H1 (cell line): ENCODE data around the gene OR2B3. TPM values are rescaled to one million over a fixed set of nuclear protein-coding genes. Genes with fewer than 3 reads are reported as not detected.

Experiments
- CTCF ChIA-PET: fragments of 300-600 bp; sonication (Branson Sonifier 250); formaldehyde crosslinking; loops from one replicate; lab custom pipeline; 2021; ENCODE audit not compliant: partially characterized antibody; lab: Charles Lee
- POLR2A ChIA-PET: fragments of 300-600 bp; sonication (Branson Sonifier 250); formaldehyde crosslinking; loops from one replicate; lab custom pipeline; 2021; ENCODE audit warnings: inconsistent platforms; ENCODE audit not compliant: partially characterized antibody; lab: Charles Lee
- DNase-seq, 2 experiments: peaks; one replicate each; pipeline versions ENCODE4 v3.0.0 to v3.0.0-alpha.2; 2010 to 2022; ENCODE audit warnings: low spot score in 2 of 2, low read depth in 1 of 2, mixed read lengths in 1 of 2
- FAIRE-seq: peaks from 2 replicates; lab custom pipeline; 2011; peaks lifted over from hg19 to GRCh38; lab: Jason Lieb, UNC
- H2AFZ ChIP-seq: 2 replicates; pipeline ENCODE4 v1.8.1; 2012; ENCODE audit warnings: low read length, inconsistent platforms
- H2AK5ac ChIP-seq: 2 replicates; pipeline ENCODE4 v1.6.1; 2013; ENCODE audit warnings: low read depth, low read length
- H2BK120ac ChIP-seq: replicated peaks from 2 replicates; pipeline ENCODE3; 2013; ENCODE audit warnings: low read depth, low read length, inconsistent platforms
- H2BK12ac ChIP-seq: 2 replicates; pipeline ENCODE4 v1.6.1; 2013; ENCODE audit warnings: low read depth, low read length
- H2BK15ac ChIP-seq: 2 replicates; pipeline ENCODE4 v1.6.1; 2013; ENCODE audit warnings: low read length
- H2BK20ac ChIP-seq: 2 replicates; pipeline ENCODE4 v1.6.1; 2013; ENCODE audit warnings: low read length
- H2BK5ac ChIP-seq: 2 replicates; pipeline ENCODE4 v1.6.1; 2013; ENCODE audit warnings: low read depth, low read length
- H3K14ac ChIP-seq: 2 replicates; pipeline ENCODE4 v1.6.1; 2013; ENCODE audit warnings: inconsistent platforms; ENCODE audit not compliant: insufficient read length
- H3K18ac ChIP-seq: 2 replicates; pipeline ENCODE4 v1.6.1; 2013; ENCODE audit warnings: low read length; ENCODE audit errors: extremely low read depth
- H3K23ac ChIP-seq: 2 replicates; pipeline ENCODE4 v1.6.1; 2013; ENCODE audit warnings: inconsistent platforms; ENCODE audit not compliant: insufficient read length
- H3K23me2 ChIP-seq: 2 replicates; pipeline ENCODE4 v1.6.1; 2013; ENCODE audit warnings: low read depth, low read length
- H3K27ac ChIP-seq: 2 replicates; pipeline ENCODE4 v1.6.1; 2011; ENCODE audit warnings: low read depth, low read length, inconsistent platforms
- H3K27me3 ChIP-seq, 4 experiments: replicated peaks in 1 of 4; 1 replicate in 1 of 4; 2 replicates in 3 of 4; pipeline versions ENCODE4 v1.6.1 to v1.8.1; 2011 to 2013; ENCODE audit warnings: low read length in 3 of 4, mild to moderate bottlenecking in 3 of 4, inconsistent platforms in 2 of 4, mixed read lengths in 2 of 4, moderate library complexity in 1 of 4; ENCODE audit not compliant: control insufficient read depth in 3 of 4, insufficient read depth in 3 of 4; ENCODE audit errors: extremely low read depth in 1 of 4
- H3K36me3 ChIP-seq, 4 experiments: 2 replicates each; pipeline versions ENCODE4 v1.6.1 to v1.8.1; 2011 to 2013; ENCODE audit warnings: mild to moderate bottlenecking in 4 of 4, low read length in 3 of 4, moderate library complexity in 2 of 4, control low read depth in 1 of 4, inconsistent platforms in 1 of 4; ENCODE audit not compliant: insufficient read depth in 4 of 4, control insufficient read depth in 2 of 4
- H3K4ac ChIP-seq: replicated peaks from 2 replicates; pipeline ENCODE3; 2013; ENCODE audit warnings: low read length, low read depth, mixed read lengths, inconsistent platforms; ENCODE audit not compliant: insufficient read length
- H3K4me1 ChIP-seq, 4 experiments: replicated peaks in 1 of 4; 1 replicate in 1 of 4; 2 replicates in 3 of 4; pipeline versions ENCODE4 v1.6.1 to v1.8.1; 2011 to 2013; ENCODE audit warnings: low read length in 3 of 4, inconsistent platforms in 2 of 4, mixed read lengths in 1 of 4; ENCODE audit not compliant: insufficient read depth in 4 of 4, control insufficient read depth in 3 of 4
- H3K4me2 ChIP-seq, 2 experiments: 2 replicates each; pipeline versions ENCODE4 v1.6.1 to v1.8.1; 2011 to 2013; ENCODE audit warnings: low read depth in 2 of 2, low read length in 2 of 2, control low read depth in 1 of 2, inconsistent platforms in 1 of 2, mild to moderate bottlenecking in 1 of 2; ENCODE audit not compliant: insufficient read depth in 1 of 2
- H3K4me3 ChIP-seq, 4 experiments: fragments of 200-600, 300-600 bp in 1 of 4; sonication (generic), shearing (Covaris generic), sonication (Bioruptor Twin) in 1 of 4; 2 replicates each; pipeline versions ENCODE4 v1.5.1 to v1.8.1; 2011 to 2016; ENCODE audit warnings: low read length in 4 of 4, low read depth in 3 of 4, control low read depth in 2 of 4, inconsistent platforms in 2 of 4, mild to moderate bottlenecking in 2 of 4, mixed read lengths in 1 of 4, moderate library complexity in 1 of 4; ENCODE audit not compliant: insufficient read depth in 2 of 4; ENCODE audit errors: extremely low read depth in 1 of 4
- H3K56ac ChIP-seq: replicated peaks from 2 replicates; pipeline ENCODE3; 2013; ENCODE audit warnings: low read depth, mild to moderate bottlenecking, mixed read lengths, low read length, inconsistent platforms; ENCODE audit not compliant: insufficient read length
- H3K79me1 ChIP-seq: 2 replicates; pipeline ENCODE4 v1.6.1; 2013; ENCODE audit warnings: low read depth, low read length, control low read depth
- H3K79me2 ChIP-seq, 2 experiments: 2 replicates each; pipeline versions ENCODE4 v1.6.1 to v1.8.1; 2012 to 2013; ENCODE audit warnings: low read length in 2 of 2, mild to moderate bottlenecking in 2 of 2, inconsistent platforms in 1 of 2; ENCODE audit not compliant: insufficient read depth in 2 of 2, control insufficient read depth in 1 of 2
- H3K9ac ChIP-seq, 4 experiments: replicated peaks in 1 of 4; 1 replicate in 1 of 4; 2 replicates in 3 of 4; pipeline versions ENCODE4 v1.6.1 to v1.8.1; 2011 to 2013; ENCODE audit warnings: low read depth in 3 of 4, low read length in 3 of 4, control low read depth in 2 of 4, mild to moderate bottlenecking in 2 of 4, moderate library complexity in 2 of 4, inconsistent platforms in 1 of 4; ENCODE audit errors: extremely low read depth in 1 of 4
- H3K9me3 ChIP-seq, 2 experiments: 2 replicates each; pipeline versions ENCODE4 v1.6.1 to v1.8.1; 2012 to 2013; ENCODE audit warnings: mild to moderate bottlenecking in 2 of 2, moderate library complexity in 2 of 2, control low read depth in 1 of 2, inconsistent platforms in 1 of 2, low read depth in 1 of 2, low read length in 1 of 2, mixed read lengths in 1 of 2; ENCODE audit not compliant: insufficient read depth in 2 of 2
- H4K20me1 ChIP-seq, 2 experiments: replicated peaks in 1 of 2; 2 replicates each; pipeline versions ENCODE3 to v1.8.1; 2011 to 2013; ENCODE audit warnings: inconsistent platforms in 2 of 2, low read length in 2 of 2, mild to moderate bottlenecking in 1 of 2; ENCODE audit not compliant: insufficient read depth in 2 of 2, control insufficient read depth in 1 of 2
- H4K5ac ChIP-seq: 2 replicates; pipeline ENCODE4 v1.6.1; 2013; ENCODE audit warnings: low read length, low read depth, mixed read lengths, inconsistent platforms; ENCODE audit not compliant: insufficient read length
- H4K8ac ChIP-seq: 2 replicates; pipeline ENCODE4 v1.8.0; 2013; ENCODE audit warnings: mild to moderate bottlenecking, moderate library complexity, low read length, inconsistent platforms; ENCODE audit not compliant: insufficient read depth; ENCODE audit errors: extremely low read depth
- H4K91ac ChIP-seq: replicated peaks from 2 replicates; pipeline ENCODE3; 2013; ENCODE audit warnings: low read length, mixed read lengths, inconsistent platforms; ENCODE audit not compliant: insufficient read length
- BRCA1 ChIP-seq: IDR thresholded peaks from 2 replicates; pipeline ENCODE4 v1.6.1; 2012; ENCODE audit warnings: low read depth, low read length, improper control_type of control experiment
- CBX8 ChIP-seq: fragments of 300-800, 300-1000 bp; sonication (generic); IDR thresholded peaks from 2 replicates; pipeline ENCODE4 v1.7.1; 2016; ENCODE audit warnings: low read depth, low read length, borderline replicate concordance
- CEBPB ChIP-seq: IDR thresholded peaks from 2 replicates; pipeline ENCODE4 v1.6.1; 2012; ENCODE audit warnings: low read depth, low read length
- EGR1 ChIP-seq: IDR thresholded peaks from 2 replicates; pipeline ENCODE4 v1.6.1; 2011; ENCODE audit warnings: low read depth, low read length, borderline replicate concordance
- FOSL1 ChIP-seq: IDR thresholded peaks from 2 replicates; pipeline ENCODE4 v1.6.1; 2011; ENCODE audit warnings: mild to moderate bottlenecking, low read depth, low read length, moderate library complexity; ENCODE audit not compliant: insufficient read depth
- HDAC6 ChIP-seq: IDR thresholded peaks from one replicate; pipeline ENCODE4 v1.7.1; 2012; ENCODE audit warnings: low read depth, mild to moderate bottlenecking, inconsistent platforms, low read length, moderate library complexity
- JUN ChIP-seq: IDR thresholded peaks from 2 replicates; pipeline ENCODE4 v1.6.1; 2011; ENCODE audit warnings: low read depth, mild to moderate bottlenecking, improper control_type of control experiment, low read length
- NANOG ChIP-seq: IDR thresholded peaks from 2 replicates; pipeline ENCODE4 v1.6.1; 2011; ENCODE audit warnings: low read length, low read depth, mild to moderate bottlenecking, inconsistent platforms; ENCODE audit not compliant: insufficient read depth, poor library complexity, severe bottlenecking
- POLR2A ChIP-seq, 2 experiments: IDR thresholded peaks; 1 replicate in 1 of 2; 2 replicates in 1 of 2; pipeline ENCODE4 v1.6.1; 2011; ENCODE audit warnings: low read depth in 2 of 2, low read length in 2 of 2, mild to moderate bottlenecking in 2 of 2; ENCODE audit errors: control extremely low read depth in 1 of 2
- RFX5 ChIP-seq: IDR thresholded peaks from 2 replicates; pipeline ENCODE4 v1.6.1; 2011; ENCODE audit warnings: low read depth, low read length, improper control_type of control experiment, borderline replicate concordance
- RXRA ChIP-seq: IDR thresholded peaks from 2 replicates; pipeline ENCODE4 v1.6.1; 2011; ENCODE audit warnings: low read depth, mild to moderate bottlenecking, low read length, moderate library complexity; ENCODE audit not compliant: insufficient read depth
- TAF7 ChIP-seq: optimal IDR thresholded peaks from 2 replicates; pipeline ENCODE3; 2011; ENCODE audit warnings: low read depth, mild to moderate bottlenecking, inconsistent platforms, low read length, moderate library complexity, borderline replicate concordance
- YY1 ChIP-seq: IDR thresholded peaks from 2 replicates; pipeline ENCODE4 v1.6.1; 2011; ENCODE audit warnings: low read depth, mild to moderate bottlenecking, low read length
- ZNF274 ChIP-seq: IDR thresholded peaks from 2 replicates; pipeline ENCODE4 v1.7.0; 2012; ENCODE audit warnings: low read length, borderline replicate concordance; ENCODE audit errors: extremely low read depth
- WGBS, 2 experiments: shearing (Covaris generic) in 1 of 2; methylation state at CpG; one replicate each; pipeline versions ENCODE4 v1.1.6 to v1.1.7; 2013 to 2015; ENCODE audit warnings: low lambda C conversion rate in 2 of 2, mixed read lengths in 2 of 2, inconsistent platforms in 1 of 2, low coverage in 1 of 2, missing lambda C conversion rate in 1 of 2; ENCODE audit not compliant: insufficient replicate concordance in 2 of 2, insufficient coverage in 1 of 2, insufficient read length in 1 of 2; ENCODE audit errors: extremely low coverage in 1 of 2, missing lambda C conversion rate in 1 of 2; 5-methylcytosine and 5-hydroxymethylcytosine counted together
- polyA plus RNA-seq, 7 experiments: library from polyadenylated mRNA; depleted of rRNA in 3 of 7; stranded (reverse) in 5 of 7; unstranded in 2 of 7; fragments of >200 nt in 5 of 7; fragments of 200-250 nt in 2 of 7; gene quantifications; 1 replicate in 5 of 7; 2 replicates in 1 of 7; 4 replicates in 1 of 7; pipeline versions ENCODE4 v1.2.1 to v1.2.3, GENCODE V29; 2011 to 2013; ENCODE audit warnings: missing spikeins in 2 of 7, mixed read lengths in 2 of 7
- total RNA-seq: library from RNA; stranded (reverse); fragmentation: NEBNext Ultra II Directional; extraction: Animal tissue kit (Norgen Biotek cat#: 25700); gene quantifications from 2 replicates; pipeline ENCODE4 v1.2.1, GENCODE V29; 2021
- TF ChIP-seq, protein P1 (sequence below): IDR thresholded peaks from 2 replicates; pipeline ENCODE4 v1.6.1; 2012; ENCODE audit warnings: inconsistent platforms

OR2B3 gene
- total and polyA plus RNA-seq, 2 of the 8 experiments (the other 6 are each of a cell fraction or from before 2014, with no cell fraction given), result not detected

DNA sequence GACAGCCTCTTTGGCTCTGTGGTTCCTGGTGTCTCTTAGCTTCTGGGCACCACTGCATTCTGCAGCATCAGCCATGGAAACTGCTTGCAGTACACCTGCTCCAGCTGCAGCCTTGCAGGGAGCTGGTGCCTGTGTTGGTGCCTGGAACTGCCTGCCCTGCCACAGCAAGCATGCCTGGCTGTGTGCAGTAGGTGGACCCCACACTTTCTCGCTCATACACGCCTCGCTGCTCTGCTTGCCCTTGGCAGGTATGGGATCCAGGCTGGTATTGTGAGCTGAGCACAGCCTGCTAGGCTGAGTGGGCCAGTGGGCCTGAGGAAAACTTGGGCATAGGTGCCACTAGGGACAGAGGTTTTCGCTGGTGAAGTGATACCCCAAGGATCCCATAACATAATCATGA, 43.5 kb upstream of the OR2B3 start:
- Histone ChIP-seq H3K36me3 (no peaks in the 10 kb centered on the region), H2AK5ac (no peak overlapping the region), H3K79me1 (no peaks in the 10 kb centered on the region), H3K14ac (no peak overlapping the region), H2BK12ac (no peak overlapping the region), H2BK15ac (no peak overlapping the region), H4K5ac (no peak overlapping the region), H3K23ac (no peak overlapping the region), H4K8ac (no peak overlapping the region), H2BK20ac (no peak overlapping the region), H3K79me2 (no peaks in the 10 kb centered on the region), H2AFZ (no peak overlapping the region), H3K4ac (no peak overlapping the region), H3K27me3 (no peaks in the 10 kb centered on the region), H3K56ac (no peak overlapping the region), H3K4me2 (no peak overlapping the region), H2BK5ac (no peak overlapping the region), H3K23me2 (no peaks in the 10 kb centered on the region; the same call in 1 of the 2 replicates), H3K18ac (no peak overlapping the region), H4K20me1 (no peaks in the 10 kb centered on the region), H3K4me3 (no peak overlapping the region), H2BK120ac (no peak overlapping the region), H3K9me3 (no peaks in the 10 kb centered on the region), H3K27ac (no peak overlapping the region), H4K91ac (no peak overlapping the region), H3K9ac (no peak overlapping the region), H3K4me1 (no peaks in the 10 kb centered on the region)
- no peak for DNase-seq
- ChIA-PET CTCF (interaction anchor here (0.9 kb wide), 1 partner anchor 13 kb away, joined by 3 read pairs; no protein-coding TSS in a partner anchor), POLR2A (no interaction called here)
- FAIRE-seq, result no peak
- 91% methylated on average over 4 of the region's 4 CpGs; no CpG with 5 or more reads in 1 of the 2 experiments for WGBS, 2 experiments
- TF ChIP-seq TAF7 (no peak), NANOG (no peak), CBX8 (no peak), JUN (no peak), FOSL1 (no peak), ZNF274 (no peak), RXRA (no peak), EGR1 (no peak), HDAC6 (no peak), POLR2A (IDR thresholded peaks at IDR 0.05; ENCODE audit: control extremely low read depth in 1 of 2, low read depth in 2 of 2, low read length in 2 of 2) (no peak), BRCA1 (no peak), YY1 (no peak), RFX5 (no peak), CEBPB (no peak)
- TF ChIP-seq, protein P1, sequence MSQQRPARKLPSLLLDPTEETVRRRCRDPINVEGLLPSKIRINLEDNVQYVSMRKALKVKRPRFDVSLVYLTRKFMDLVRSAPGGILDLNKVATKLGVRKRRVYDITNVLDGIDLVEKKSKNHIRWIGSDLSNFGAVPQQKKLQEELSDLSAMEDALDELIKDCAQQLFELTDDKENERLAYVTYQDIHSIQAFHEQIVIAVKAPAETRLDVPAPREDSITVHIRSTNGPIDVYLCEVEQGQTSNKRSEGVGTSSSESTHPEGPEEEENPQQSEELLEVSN, result no peak
